GM12878 (cell line): ENCODE data around the gene IPO11. TPM values are rescaled to one million over a fixed set of nuclear protein-coding genes. Genes with fewer than 3 reads are reported as not detected.

Experiments used
- CBFB ChIP-seq: IDR thresholded peaks from 2 replicates; pipeline ENCODE4 v1.6.1; 2016; ENCODE audit warnings: antibody characterized with exemption, low read depth
- IRF4 ChIP-seq: IDR thresholded peaks from 2 replicates; pipeline ENCODE4 v1.6.1; 2011; ENCODE audit warnings: low read depth, low read length
- PAX8 ChIP-seq: fragments of 450-650 bp; IDR thresholded peaks from 2 replicates; pipeline ENCODE4 v1.6.1; 2017; ENCODE audit warnings: mild to moderate bottlenecking, moderate library complexity
- RCOR1 ChIP-seq: conservative IDR thresholded peaks from 2 replicates; pipeline ENCODE4 v1.6.1; 2012; ENCODE audit warnings: low read depth, low read length, improper control_type of control experiment
- SMAD1 ChIP-seq: fragments of 450-650 bp; IDR thresholded peaks from 2 replicates; pipeline ENCODE4 v1.6.1; 2018; ENCODE audit warnings: mild to moderate bottlenecking, low read depth; ENCODE audit not compliant: partially characterized antibody
- USF1 ChIP-seq: IDR thresholded peaks from 2 replicates; pipeline ENCODE4 v1.6.1; 2011; ENCODE audit warnings: borderline replicate concordance, low read depth, mild to moderate bottlenecking, moderate library complexity, mixed read lengths, low read length; ENCODE audit not compliant: insufficient read depth; ENCODE audit errors: extremely low read length
- ZBED1 ChIP-seq: IDR thresholded peaks from 2 replicates; pipeline ENCODE4 v1.6.1; 2016; ENCODE audit warnings: borderline replicate concordance
- polyA plus RNA-seq, 11 experiments: library from polyadenylated mRNA; depleted of rRNA in 4 of 11; unstranded in 6 of 11; stranded (reverse) in 5 of 11; fragments of >200 nt; fragmentation: Nextera tagmentation in 4 of 11; fragmentation: Illumina TruSeq in 1 of 11; extraction: Ambion mirVana in 4 of 11; extraction: Trizol in 1 of 11; gene quantifications; 1 replicate in 1 of 11; 2 replicates in 10 of 11; pipeline versions ENCODE4 v1.2.1 to v1.2.3, GENCODE V29; 2011 to 2016; ENCODE audit warnings: inconsistent platforms in 2 of 11, missing spikeins in 2 of 11, low read depth in 1 of 11
- total RNA-seq, 4 experiments: library from RNA; depleted of rRNA in 3 of 4; stranded (reverse); fragments of >200 nt in 3 of 4; fragmentation: Illumina TruSeq in 1 of 4; extraction: Trizol in 1 of 4; gene quantifications; 2 replicates each; pipeline versions ENCODE4 v1.2.1 to v1.2.3, GENCODE V29; 2013 to 2021
- TF ChIP-seq, protein P1 (sequence below): IDR thresholded peaks from 2 replicates; pipeline ENCODE4 v1.6.1; 2012; ENCODE audit warnings: low read depth, low read length, improper control_type of control experiment
- TF ChIP-seq, protein P2 (sequence below): fragments of 450-650 bp; IDR thresholded peaks from 2 replicates; pipeline ENCODE4 v1.6.1; 2017; ENCODE audit warnings: antibody characterized with exemption, mild to moderate bottlenecking, moderate library complexity
- TF ChIP-seq, protein P3 (sequence below): fragments of 150-350 bp; IDR thresholded peaks from 2 replicates; pipeline ENCODE4 v1.6.1; 2016; ENCODE audit warnings: low read depth, low read length
- TF ChIP-seq, protein P4 (sequence below), 3 experiments: IDR thresholded peaks in 2 of 3; conservative IDR thresholded peaks in 1 of 3; 2 replicates each; pipeline ENCODE4 v1.5.1; 2011; ENCODE audit warnings: low read depth in 3 of 3, low read length in 3 of 3, mild to moderate bottlenecking in 3 of 3, control low read depth in 2 of 3, moderate library complexity in 2 of 3, inconsistent platforms in 1 of 3, mixed read lengths in 1 of 3; ENCODE audit not compliant: control insufficient read depth in 2 of 3, insufficient read depth in 1 of 3; ENCODE audit errors: extremely low read depth in 1 of 3
- TF ChIP-seq, protein P5 (sequence below): IDR thresholded peaks from 2 replicates; pipeline ENCODE4 v1.6.1; 2012; ENCODE audit warnings: low read depth, low read length, improper control_type of control experiment
- TF ChIP-seq, protein P6 (sequence below): fragments of 450-650 bp; IDR thresholded peaks from 2 replicates; pipeline ENCODE4 v1.6.1; 2017; ENCODE audit warnings: borderline replicate concordance

Gene IPO11
- total and polyA plus RNA-seq, 10 of the 15 experiments (the other 5 are each of a cell fraction or from before 2014, with no cell fraction given): 14.1 to 49.3 (median 29.8) TPM

DNA sequence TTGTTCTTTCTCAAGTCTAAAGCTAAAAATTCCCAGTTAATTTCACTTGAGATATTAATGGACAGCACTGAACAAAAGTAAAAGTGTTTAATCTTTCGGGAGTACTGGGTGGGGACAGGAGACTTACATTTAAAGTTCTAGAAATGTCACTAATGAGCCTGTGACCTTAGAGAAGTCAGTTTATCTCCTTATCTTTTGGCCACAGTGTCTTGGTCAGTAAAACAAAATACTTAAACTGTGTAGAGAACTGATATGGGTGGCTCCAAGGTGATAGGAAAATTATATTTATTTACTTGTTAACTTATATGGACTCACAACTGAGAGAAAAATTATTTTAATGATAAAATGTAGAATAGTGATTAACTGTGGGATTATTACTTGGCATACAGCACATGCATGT is 8.9 kb downstream of the IPO11 start (continued):
- TF ChIP-seq, protein P1, sequence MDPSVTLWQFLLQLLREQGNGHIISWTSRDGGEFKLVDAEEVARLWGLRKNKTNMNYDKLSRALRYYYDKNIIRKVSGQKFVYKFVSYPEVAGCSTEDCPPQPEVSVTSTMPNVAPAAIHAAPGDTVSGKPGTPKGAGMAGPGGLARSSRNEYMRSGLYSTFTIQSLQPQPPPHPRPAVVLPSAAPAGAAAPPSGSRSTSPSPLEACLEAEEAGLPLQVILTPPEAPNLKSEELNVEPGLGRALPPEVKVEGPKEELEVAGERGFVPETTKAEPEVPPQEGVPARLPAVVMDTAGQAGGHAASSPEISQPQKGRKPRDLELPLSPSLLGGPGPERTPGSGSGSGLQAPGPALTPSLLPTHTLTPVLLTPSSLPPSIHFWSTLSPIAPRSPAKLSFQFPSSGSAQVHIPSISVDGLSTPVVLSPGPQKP: no peak
- no peak for TF ChIP-seq RCOR1
- TF ChIP-seq, protein P2, sequence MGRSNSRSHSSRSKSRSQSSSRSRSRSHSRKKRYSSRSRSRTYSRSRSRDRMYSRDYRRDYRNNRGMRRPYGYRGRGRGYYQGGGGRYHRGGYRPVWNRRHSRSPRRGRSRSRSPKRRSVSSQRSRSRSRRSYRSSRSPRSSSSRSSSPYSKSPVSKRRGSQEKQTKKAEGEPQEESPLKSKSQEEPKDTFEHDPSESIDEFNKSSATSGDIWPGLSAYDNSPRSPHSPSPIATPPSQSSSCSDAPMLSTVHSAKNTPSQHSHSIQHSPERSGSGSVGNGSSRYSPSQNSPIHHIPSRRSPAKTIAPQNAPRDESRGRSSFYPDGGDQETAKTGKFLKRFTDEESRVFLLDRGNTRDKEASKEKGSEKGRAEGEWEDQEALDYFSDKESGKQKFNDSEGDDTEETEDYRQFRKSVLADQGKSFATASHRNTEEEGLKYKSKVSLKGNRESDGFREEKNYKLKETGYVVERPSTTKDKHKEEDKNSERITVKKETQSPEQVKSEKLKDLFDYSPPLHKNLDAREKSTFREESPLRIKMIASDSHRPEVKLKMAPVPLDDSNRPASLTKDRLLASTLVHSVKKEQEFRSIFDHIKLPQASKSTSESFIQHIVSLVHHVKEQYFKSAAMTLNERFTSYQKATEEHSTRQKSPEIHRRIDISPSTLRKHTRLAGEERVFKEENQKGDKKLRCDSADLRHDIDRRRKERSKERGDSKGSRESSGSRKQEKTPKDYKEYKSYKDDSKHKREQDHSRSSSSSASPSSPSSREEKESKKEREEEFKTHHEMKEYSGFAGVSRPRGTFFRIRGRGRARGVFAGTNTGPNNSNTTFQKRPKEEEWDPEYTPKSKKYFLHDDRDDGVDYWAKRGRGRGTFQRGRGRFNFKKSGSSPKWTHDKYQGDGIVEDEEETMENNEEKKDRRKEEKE: no peak
- TF ChIP-seq CBFB: no peak
- no peak for TF ChIP-seq USF1
- TF ChIP-seq SMAD1: no peak
- TF ChIP-seq, protein P3, sequence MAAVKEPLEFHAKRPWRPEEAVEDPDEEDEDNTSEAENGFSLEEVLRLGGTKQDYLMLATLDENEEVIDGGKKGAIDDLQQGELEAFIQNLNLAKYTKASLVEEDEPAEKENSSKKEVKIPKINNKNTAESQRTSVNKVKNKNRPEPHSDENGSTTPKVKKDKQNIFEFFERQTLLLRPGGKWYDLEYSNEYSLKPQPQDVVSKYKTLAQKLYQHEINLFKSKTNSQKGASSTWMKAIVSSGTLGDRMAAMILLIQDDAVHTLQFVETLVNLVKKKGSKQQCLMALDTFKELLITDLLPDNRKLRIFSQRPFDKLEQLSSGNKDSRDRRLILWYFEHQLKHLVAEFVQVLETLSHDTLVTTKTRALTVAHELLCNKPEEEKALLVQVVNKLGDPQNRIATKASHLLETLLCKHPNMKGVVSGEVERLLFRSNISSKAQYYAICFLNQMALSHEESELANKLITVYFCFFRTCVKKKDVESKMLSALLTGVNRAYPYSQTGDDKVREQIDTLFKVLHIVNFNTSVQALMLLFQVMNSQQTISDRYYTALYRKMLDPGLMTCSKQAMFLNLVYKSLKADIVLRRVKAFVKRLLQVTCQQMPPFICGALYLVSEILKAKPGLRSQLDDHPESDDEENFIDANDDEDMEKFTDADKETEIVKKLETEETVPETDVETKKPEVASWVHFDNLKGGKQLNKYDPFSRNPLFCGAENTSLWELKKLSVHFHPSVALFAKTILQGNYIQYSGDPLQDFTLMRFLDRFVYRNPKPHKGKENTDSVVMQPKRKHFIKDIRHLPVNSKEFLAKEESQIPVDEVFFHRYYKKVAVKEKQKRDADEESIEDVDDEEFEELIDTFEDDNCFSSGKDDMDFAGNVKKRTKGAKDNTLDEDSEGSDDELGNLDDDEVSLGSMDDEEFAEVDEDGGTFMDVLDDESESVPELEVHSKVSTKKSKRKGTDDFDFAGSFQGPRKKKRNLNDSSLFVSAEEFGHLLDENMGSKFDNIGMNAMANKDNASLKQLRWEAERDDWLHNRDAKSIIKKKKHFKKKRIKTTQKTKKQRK: no peak
- TF ChIP-seq IRF4: no peak
- TF ChIP-seq, protein P4, sequence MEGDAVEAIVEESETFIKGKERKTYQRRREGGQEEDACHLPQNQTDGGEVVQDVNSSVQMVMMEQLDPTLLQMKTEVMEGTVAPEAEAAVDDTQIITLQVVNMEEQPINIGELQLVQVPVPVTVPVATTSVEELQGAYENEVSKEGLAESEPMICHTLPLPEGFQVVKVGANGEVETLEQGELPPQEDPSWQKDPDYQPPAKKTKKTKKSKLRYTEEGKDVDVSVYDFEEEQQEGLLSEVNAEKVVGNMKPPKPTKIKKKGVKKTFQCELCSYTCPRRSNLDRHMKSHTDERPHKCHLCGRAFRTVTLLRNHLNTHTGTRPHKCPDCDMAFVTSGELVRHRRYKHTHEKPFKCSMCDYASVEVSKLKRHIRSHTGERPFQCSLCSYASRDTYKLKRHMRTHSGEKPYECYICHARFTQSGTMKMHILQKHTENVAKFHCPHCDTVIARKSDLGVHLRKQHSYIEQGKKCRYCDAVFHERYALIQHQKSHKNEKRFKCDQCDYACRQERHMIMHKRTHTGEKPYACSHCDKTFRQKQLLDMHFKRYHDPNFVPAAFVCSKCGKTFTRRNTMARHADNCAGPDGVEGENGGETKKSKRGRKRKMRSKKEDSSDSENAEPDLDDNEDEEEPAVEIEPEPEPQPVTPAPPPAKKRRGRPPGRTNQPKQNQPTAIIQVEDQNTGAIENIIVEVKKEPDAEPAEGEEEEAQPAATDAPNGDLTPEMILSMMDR (IDR thresholded peaks at IDR 0.05 in 2 of 3, conservative IDR thresholded peaks at IDR 0.05 in 1 of 3; ENCODE audit: control insufficient read depth in 2 of 3, extremely low read depth in 1 of 3, insufficient read depth in 1 of 3, low read depth in 3 of 3, low read length in 3 of 3): no peak
- no peak for TF ChIP-seq PAX8
- TF ChIP-seq, protein P5, sequence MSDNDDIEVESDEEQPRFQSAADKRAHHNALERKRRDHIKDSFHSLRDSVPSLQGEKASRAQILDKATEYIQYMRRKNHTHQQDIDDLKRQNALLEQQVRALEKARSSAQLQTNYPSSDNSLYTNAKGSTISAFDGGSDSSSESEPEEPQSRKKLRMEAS: no peak
- TF ChIP-seq ZBED1: no peak
- TF ChIP-seq, protein P6, sequence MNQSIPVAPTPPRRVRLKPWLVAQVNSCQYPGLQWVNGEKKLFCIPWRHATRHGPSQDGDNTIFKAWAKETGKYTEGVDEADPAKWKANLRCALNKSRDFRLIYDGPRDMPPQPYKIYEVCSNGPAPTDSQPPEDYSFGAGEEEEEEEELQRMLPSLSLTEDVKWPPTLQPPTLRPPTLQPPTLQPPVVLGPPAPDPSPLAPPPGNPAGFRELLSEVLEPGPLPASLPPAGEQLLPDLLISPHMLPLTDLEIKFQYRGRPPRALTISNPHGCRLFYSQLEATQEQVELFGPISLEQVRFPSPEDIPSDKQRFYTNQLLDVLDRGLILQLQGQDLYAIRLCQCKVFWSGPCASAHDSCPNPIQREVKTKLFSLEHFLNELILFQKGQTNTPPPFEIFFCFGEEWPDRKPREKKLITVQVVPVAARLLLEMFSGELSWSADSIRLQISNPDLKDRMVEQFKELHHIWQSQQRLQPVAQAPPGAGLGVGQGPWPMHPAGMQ: no peak
